GM12875 (cell line): ENCODE measurements around the gene PCSK5.

ENCODE experiments used
- H3K4me3 ChIP-seq: one replicate; pipeline ENCODE4 v1.5.1; 2011; ENCODE audit warnings: low read depth, low read length, control low read depth
- TF ChIP-seq, protein P1 (sequence below): IDR thresholded peaks from 2 replicates; pipeline ENCODE4 v1.5.1; 2011; ENCODE audit warnings: low read depth, mild to moderate bottlenecking, control low read depth, inconsistent platforms, low read length, moderate library complexity, borderline replicate concordance; ENCODE audit not compliant: insufficient read depth

PCSK5 gene

DNA sequence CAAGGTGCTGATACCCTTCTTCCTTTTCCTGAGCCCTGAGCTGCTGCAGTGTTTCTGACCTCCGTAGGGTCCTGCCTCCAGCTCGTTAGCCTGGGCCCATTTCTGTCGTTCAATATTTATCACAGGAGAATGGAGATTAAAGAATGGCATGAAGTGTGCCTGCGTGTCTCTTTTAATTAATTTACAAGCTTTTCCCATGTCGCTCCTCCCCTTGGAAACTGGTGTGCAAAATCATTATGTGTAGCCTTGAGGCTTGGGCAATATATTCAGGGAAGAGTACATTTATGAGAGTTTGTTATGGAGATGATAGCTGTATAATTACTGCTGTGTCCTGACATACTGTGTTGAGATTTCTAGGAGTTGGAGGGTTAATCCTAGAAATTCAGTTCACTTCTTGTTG, 99.7 kb downstream of the PCSK5 start:
- TF ChIP-seq, protein P1, sequence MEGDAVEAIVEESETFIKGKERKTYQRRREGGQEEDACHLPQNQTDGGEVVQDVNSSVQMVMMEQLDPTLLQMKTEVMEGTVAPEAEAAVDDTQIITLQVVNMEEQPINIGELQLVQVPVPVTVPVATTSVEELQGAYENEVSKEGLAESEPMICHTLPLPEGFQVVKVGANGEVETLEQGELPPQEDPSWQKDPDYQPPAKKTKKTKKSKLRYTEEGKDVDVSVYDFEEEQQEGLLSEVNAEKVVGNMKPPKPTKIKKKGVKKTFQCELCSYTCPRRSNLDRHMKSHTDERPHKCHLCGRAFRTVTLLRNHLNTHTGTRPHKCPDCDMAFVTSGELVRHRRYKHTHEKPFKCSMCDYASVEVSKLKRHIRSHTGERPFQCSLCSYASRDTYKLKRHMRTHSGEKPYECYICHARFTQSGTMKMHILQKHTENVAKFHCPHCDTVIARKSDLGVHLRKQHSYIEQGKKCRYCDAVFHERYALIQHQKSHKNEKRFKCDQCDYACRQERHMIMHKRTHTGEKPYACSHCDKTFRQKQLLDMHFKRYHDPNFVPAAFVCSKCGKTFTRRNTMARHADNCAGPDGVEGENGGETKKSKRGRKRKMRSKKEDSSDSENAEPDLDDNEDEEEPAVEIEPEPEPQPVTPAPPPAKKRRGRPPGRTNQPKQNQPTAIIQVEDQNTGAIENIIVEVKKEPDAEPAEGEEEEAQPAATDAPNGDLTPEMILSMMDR, result no peak

GRCh38 chr9:75990576-75991304, 100.3 kb downstream of the PCSK5 start:
- no peak overlapping the region for H3K4me3 ChIP-seq
- TF ChIP-seq, protein P1, result no peak

More for the DNA sequence above, 99.7 kb downstream of the PCSK5 start:
- no peak overlapping the region for H3K4me3 ChIP-seq

- TF ChIP-seq, protein P1, result no peak
- H3K4me3 ChIP-seq, result no peak overlapping the region
These were observed 102.2 kb downstream of the PCSK5 start for GRCh38 chr9:75992482-75993206.

GRCh38 chr9:75993434-75993833, 103.0 kb downstream of the PCSK5 start:
- TF ChIP-seq, protein P1, result no peak
- no peak overlapping the region for H3K4me3 ChIP-seq

DNA sequence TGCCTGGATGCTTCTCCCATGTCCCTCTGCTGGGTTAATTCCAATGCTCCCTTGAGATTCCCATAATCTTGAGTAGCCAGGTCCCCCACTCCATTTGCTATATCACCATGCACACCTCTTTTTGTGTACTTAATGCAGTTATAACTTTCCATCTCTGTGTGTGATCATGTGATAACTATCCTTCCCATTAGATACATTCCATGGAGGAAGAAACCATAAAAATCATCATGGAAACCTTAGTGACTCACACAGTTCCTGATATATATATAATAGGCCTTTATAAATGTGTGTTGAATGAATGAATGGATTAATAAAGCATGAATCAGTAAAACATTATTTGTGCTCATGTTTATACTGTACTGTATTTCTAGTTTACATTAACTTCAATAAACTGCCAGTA, 104.6 kb downstream of the PCSK5 start:
- TF ChIP-seq, protein P1, result no peak

DNA sequence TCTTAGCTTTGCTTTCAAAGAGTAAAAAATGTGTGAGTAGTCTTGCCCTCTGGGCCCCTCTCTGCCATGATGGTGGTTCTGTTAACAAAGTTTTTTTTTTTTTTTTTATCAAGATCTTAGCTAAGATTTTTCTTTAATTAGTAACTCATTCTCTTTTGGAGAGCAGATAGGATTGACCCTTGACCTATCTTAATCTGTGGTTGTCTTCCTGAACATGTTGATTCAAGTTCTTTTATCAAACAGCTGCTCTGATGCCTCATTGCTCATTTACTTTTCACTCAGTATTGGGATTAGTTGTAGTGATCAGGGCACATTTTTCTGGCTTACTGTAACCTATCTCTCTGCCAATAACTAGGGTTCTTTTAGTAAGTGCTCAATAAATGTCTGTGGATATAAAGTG, 106.3 kb downstream of the PCSK5 start:
- TF ChIP-seq, protein P1, result no peak
- no peak overlapping the region for H3K4me3 ChIP-seq

More for the DNA sequence above, 104.6 kb downstream of the PCSK5 start:
- no peak overlapping the region for H3K4me3 ChIP-seq

DNA sequence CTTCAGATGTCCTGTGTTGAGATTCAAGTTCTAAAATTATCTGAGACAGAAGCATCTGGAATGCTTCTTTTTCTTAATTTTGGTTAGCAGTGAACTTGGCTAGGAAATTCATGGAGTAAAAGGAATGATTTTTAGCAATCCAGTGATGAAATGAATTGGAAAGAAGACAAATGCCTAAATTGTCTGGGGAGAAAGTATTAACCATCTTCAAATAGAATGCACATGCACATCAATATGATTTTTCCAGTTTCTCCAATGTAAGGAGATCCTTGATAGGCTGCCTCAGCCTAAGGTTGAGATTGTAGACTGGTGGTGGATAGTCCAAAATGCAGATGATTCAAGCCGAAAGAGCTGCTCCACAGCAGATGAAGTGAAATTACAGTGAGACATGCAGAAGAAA, 106.7 kb downstream of the PCSK5 start:
- H3K4me3 ChIP-seq, result no peak overlapping the region
- TF ChIP-seq, protein P1, result no peak
